MM.1S (cell line): ENCODE results near the gene TKFC.

Experiments used
- CTCF ChIP-seq: fragments of 300-600 bp; sonication (generic); IDR thresholded peaks from 2 replicates; pipeline ENCODE4 v1.5.1; 2016; ENCODE audit warnings: antibody characterized with exemption, low read length, mixed read lengths
- EZH2 ChIP-seq: fragments of 300-600 bp; sonication (generic); optimal IDR thresholded peaks from 2 replicates; pipeline ENCODE3; 2017; ENCODE audit warnings: low read depth, mild to moderate bottlenecking, antibody characterized with exemption, low read length, mixed read lengths

- TF ChIP-seq CTCF (no peak), EZH2 (no peak)
Measured at GRCh38 chr11:61328351-61328750, 4.7 kb upstream of the TKFC start.
